Hepatocyte (in vitro differentiated cells): ENCODE results near the gene MRPL38. TPM values are rescaled to one million over a fixed set of nuclear protein-coding genes. Genes with fewer than 3 reads are reported as not detected.
A peak's percentile ranks its signal among the peaks of the same experiment; 100 is the strongest.

Source experiments
- DNase-seq: peaks from one replicate; pipeline ENCODE4 v3.0.0-alpha.2; 2016; ENCODE audit warnings: low spot score
- H2AFZ ChIP-seq: fragments of 200-600 bp; sonication (generic); 2 replicates; pipeline ENCODE4 v1.6.0; 2016; ENCODE audit warnings: antibody characterized with exemption, mild to moderate bottlenecking
- H3K27ac ChIP-seq: fragments of 200-600 bp; sonication (generic); 2 replicates; pipeline ENCODE4 v1.5.1; 2016; ENCODE audit warnings: mild to moderate bottlenecking
- H3K27me3 ChIP-seq: fragments of 200-600 bp; sonication (generic); 2 replicates; pipeline ENCODE4 v1.6.1; 2016
- H3K36me3 ChIP-seq: fragments of 200-600 bp; sonication (generic); replicated peaks from 2 replicates; pipeline ENCODE4 v1.5.1; 2016; ENCODE audit warnings: low read depth; ENCODE audit not compliant: insufficient read depth
- H3K4me1 ChIP-seq: fragments of 200-600 bp; sonication (generic); 2 replicates; pipeline ENCODE4 v1.5.1; 2016; ENCODE audit warnings: mild to moderate bottlenecking, moderate library complexity; ENCODE audit not compliant: insufficient read depth
- H3K4me2 ChIP-seq: fragments of 200-600 bp; sonication (generic); 2 replicates; pipeline ENCODE4 v1.6.0; 2016
- H3K4me3 ChIP-seq: fragments of 200-600 bp; sonication (generic); 2 replicates; pipeline ENCODE4 v1.5.1; 2016; ENCODE audit warnings: mild to moderate bottlenecking
- H3K79me2 ChIP-seq: fragments of 200-600 bp; sonication (generic); 2 replicates; pipeline ENCODE4 v1.6.0; 2017; ENCODE audit warnings: mild to moderate bottlenecking
- H3K9me2 ChIP-seq: fragments of 200-600 bp; sonication (generic); replicated peaks from 2 replicates; pipeline ENCODE4 v1.6.0; 2017; ENCODE audit warnings: mild to moderate bottlenecking; ENCODE audit not compliant: insufficient read depth
- H3K9me3 ChIP-seq: fragments of 200-600 bp; sonication (generic); 2 replicates; pipeline ENCODE4 v1.5.1; 2016; ENCODE audit warnings: low read depth, mild to moderate bottlenecking
- H4K20me1 ChIP-seq: fragments of 200-600 bp; sonication (generic); 2 replicates; pipeline ENCODE4 v1.6.0; 2016; ENCODE audit warnings: mild to moderate bottlenecking; ENCODE audit not compliant: insufficient read depth, poor library complexity, severe bottlenecking
- EZH2 ChIP-seq: fragments of 200-600 bp; sonication (generic); IDR thresholded peaks from 2 replicates; pipeline ENCODE4 v1.6.1; 2016; ENCODE audit warnings: antibody characterized with exemption, mild to moderate bottlenecking, borderline replicate concordance
- EZH2phosphoT487 ChIP-seq: fragments of 200-600 bp; sonication (generic); IDR thresholded peaks from one replicate; pipeline ENCODE4 v1.6.1; 2018; ENCODE audit warnings: antibody characterized with exemption, mild to moderate bottlenecking, low read depth, moderate library complexity; ENCODE audit not compliant: unreplicated experiment, severe bottlenecking
- WGBS: methylation state at CpG from one replicate; pipeline ENCODE4 v1.1.6; 2016; ENCODE audit warnings: low lambda C conversion rate; ENCODE audit errors: missing lambda C conversion rate; 5-methylcytosine and 5-hydroxymethylcytosine counted together
- polyA plus RNA-seq: library from polyadenylated mRNA; unstranded; fragments of >200 nt; fragmentation: Nextera tagmentation; extraction: Ambion mirVana; gene quantifications from 2 replicates; pipeline ENCODE4 v1.2.1, GENCODE V29; 2016
- total RNA-seq: library from RNA; depleted of rRNA; stranded (reverse); fragments of >200 nt; gene quantifications from 2 replicates; pipeline ENCODE4 v1.2.3, GENCODE V29; 2014
- TF ChIP-seq, protein P1 (sequence below): fragments of 200-600 bp; sonication (generic); IDR thresholded peaks from 2 replicates; pipeline ENCODE4 v1.5.1; 2016; ENCODE audit warnings: antibody characterized with exemption, mild to moderate bottlenecking; ENCODE audit not compliant: poor library complexity

The MRPL38 gene
- total and polyA plus RNA-seq, 2 experiments from 2014 or later, result 50.2 to 124 TPM

DNA sequence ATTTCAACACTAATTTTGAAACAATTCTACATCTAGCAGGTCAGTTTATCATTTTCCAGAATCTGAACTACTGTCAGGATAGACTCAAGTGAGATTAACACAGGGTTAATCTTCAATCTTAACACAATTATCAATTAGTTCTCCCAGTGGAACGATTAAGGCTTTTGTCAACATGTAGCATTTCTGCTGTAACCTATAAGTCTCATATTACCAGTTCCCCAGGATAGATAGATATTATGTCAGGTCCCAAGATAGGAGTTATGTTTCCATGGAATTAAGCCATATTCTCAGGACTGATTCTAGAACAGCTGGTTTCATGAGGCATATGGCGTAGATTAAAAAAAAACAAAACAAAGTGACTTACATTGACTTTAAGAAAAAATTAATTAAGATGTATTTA lies 40.5 kb upstream of the MRPL38 start:
- Histone ChIP-seq H3K27ac (no peak overlapping the region), H3K79me2 (no peaks in the 10 kb centered on the region), H3K9me3 (no peaks in the 10 kb centered on the region), H3K9me2 (no peaks in the 10 kb centered on the region), H3K27me3 (no peaks in the 10 kb centered on the region), H3K36me3 (peaks cover 5% of the 10 kb centered on the region), H4K20me1 (no peaks in the 10 kb centered on the region), H2AFZ (no peak overlapping the region), H3K4me2 (no peak overlapping the region), H3K4me1 (no peaks in the 10 kb centered on the region), H3K4me3 (no peak overlapping the region)
- 71% methylated on average over 2 of the region's 2 CpGs for WGBS
- DNase-seq, result no peak
- TF ChIP-seq, protein P1, sequence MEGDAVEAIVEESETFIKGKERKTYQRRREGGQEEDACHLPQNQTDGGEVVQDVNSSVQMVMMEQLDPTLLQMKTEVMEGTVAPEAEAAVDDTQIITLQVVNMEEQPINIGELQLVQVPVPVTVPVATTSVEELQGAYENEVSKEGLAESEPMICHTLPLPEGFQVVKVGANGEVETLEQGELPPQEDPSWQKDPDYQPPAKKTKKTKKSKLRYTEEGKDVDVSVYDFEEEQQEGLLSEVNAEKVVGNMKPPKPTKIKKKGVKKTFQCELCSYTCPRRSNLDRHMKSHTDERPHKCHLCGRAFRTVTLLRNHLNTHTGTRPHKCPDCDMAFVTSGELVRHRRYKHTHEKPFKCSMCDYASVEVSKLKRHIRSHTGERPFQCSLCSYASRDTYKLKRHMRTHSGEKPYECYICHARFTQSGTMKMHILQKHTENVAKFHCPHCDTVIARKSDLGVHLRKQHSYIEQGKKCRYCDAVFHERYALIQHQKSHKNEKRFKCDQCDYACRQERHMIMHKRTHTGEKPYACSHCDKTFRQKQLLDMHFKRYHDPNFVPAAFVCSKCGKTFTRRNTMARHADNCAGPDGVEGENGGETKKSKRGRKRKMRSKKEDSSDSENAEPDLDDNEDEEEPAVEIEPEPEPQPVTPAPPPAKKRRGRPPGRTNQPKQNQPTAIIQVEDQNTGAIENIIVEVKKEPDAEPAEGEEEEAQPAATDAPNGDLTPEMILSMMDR, result no peak
- TF ChIP-seq EZH2phosphoT487 (no peak), EZH2 (no peak)

DNA sequence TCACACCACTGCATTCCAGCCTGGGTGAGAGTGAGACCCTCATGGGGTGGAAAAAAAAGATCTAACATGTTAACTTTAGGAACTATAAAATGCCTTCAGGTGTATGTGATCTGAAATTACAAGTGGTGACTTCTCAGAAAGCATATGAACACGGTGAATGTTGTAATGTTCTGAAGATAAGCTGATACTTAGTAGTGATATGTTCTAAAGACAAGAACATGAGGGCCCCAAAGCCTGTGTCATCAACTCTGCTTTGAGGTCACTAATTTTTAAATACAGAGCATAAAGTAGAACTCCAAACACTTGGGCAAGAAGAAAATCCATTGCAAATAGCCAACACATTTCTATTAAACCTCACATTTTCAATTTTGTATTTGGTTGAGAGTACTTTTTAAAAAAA lies 38.8 kb upstream of the MRPL38 start:
- WGBS, result 64% methylated on average over 1 of the region's 1 CpG
- no peaks in the 10 kb centered on the region for H4K20me1 ChIP-seq
- H3K27ac ChIP-seq, result no peak overlapping the region
- no peaks in the 10 kb centered on the region for H3K9me3 ChIP-seq
- H3K79me2 ChIP-seq, result no peaks in the 10 kb centered on the region
- H3K4me1 ChIP-seq, result no peaks in the 10 kb centered on the region
- no peak for DNase-seq
- no peak overlapping the region for H3K4me3 ChIP-seq
- H2AFZ ChIP-seq, result no peak overlapping the region
- H3K9me2 ChIP-seq, result no peaks in the 10 kb centered on the region
- H3K4me2 ChIP-seq, result no peak overlapping the region
- H3K27me3 ChIP-seq, result no peaks in the 10 kb centered on the region
- TF ChIP-seq, protein P1, result no peak
- TF ChIP-seq EZH2, result no peak
- TF ChIP-seq EZH2phosphoT487, result no peak
- H3K36me3 ChIP-seq, result peaks cover 5% of the 10 kb centered on the region

DNA sequence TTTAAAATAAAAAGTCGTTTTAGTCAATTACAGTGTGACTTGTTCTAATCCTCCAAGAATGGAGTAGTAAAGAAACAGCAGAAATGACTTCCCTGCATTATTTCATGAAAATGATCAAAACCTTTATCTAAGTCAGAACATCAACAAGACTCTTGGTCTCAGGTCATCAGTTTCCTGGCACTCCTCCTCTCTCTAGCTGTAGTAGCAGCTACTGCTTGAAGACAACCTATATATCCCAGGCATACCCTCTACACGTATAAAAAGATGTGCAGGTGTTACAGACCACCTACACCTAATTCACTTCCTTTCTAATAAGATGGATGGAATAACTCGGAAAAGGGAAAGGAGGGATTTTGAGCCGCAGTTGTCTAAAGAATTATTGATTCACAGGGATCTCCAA lies 37.8 kb upstream of the MRPL38 start:
- DNase-seq, result no peak
- H4K20me1 ChIP-seq, result no peaks in the 10 kb centered on the region
- H3K27me3 ChIP-seq, result no peaks in the 10 kb centered on the region
- H3K4me2 ChIP-seq, result no peak overlapping the region
- H2AFZ ChIP-seq, result no peak overlapping the region
- no peaks in the 10 kb centered on the region for H3K9me3 ChIP-seq
- no peak overlapping the region for H3K27ac ChIP-seq
- no peak overlapping the region for H3K4me3 ChIP-seq
- peaks cover 5% of the 10 kb centered on the region for H3K36me3 ChIP-seq
- no peaks in the 10 kb centered on the region for H3K79me2 ChIP-seq
- TF ChIP-seq, protein P1, result no peak
- no peak for TF ChIP-seq EZH2
- no peak for TF ChIP-seq EZH2phosphoT487
- H3K4me1 ChIP-seq, result no peaks in the 10 kb centered on the region
- no peaks in the 10 kb centered on the region for H3K9me2 ChIP-seq
- 95% methylated on average over 4 of the region's 4 CpGs for WGBS

DNA sequence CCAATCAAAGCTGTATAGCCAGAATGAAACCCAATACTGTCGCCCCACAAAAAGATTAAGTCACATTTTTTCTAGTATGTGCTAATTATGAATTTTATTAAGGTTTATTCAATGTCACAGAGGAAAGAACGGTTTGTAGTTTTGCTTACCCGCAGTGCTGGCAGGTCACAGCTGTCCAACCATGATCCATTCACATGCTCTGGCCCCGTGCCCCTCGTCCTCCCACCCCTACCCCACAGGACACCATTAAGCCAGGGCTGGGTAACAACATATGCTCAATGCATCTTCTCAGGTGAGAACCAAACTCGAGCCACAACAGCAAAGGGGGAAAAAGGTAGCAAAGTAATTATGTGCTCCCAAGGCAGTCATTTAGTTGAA lies 36.7 kb upstream of the MRPL38 start:
- Histone ChIP-seq H4K20me1 (no peaks in the 10 kb centered on the region), H3K36me3 (peaks cover 2% of the 10 kb centered on the region), H2AFZ (no peak overlapping the region), H3K27me3 (no peaks in the 10 kb centered on the region), H3K9me3 (no peaks in the 10 kb centered on the region), H3K4me3 (no peak overlapping the region), H3K27ac (no peak overlapping the region), H3K4me2 (peak overlapping the region; percentile 75), H3K79me2 (no peaks in the 10 kb centered on the region), H3K9me2 (no peaks in the 10 kb centered on the region), H3K4me1 (no peaks in the 10 kb centered on the region)
- DNase-seq, result no peak
- WGBS, result 70% methylated on average over 6 of the region's 6 CpGs
- TF ChIP-seq, protein P1, result no peak
- TF ChIP-seq EZH2phosphoT487, result no peak
- TF ChIP-seq EZH2, result no peak
